G401.6 (cell line): ENCODE data around the gene RAB19.
"Not testable (repeated sequence)": the region's sequence is repeated elsewhere in the genome, so short reads cannot be mapped to it uniquely, and the experiment has no call there.

ENCODE experiments used
- FAIRE-seq: peaks from 2 replicates; lab custom pipeline; 2012; peaks lifted over from hg19 to GRCh38; lab: Jason Lieb, UNC

Gene RAB19

GRCh38 chr7:140453785-140454656 is 50.2 kb downstream of the RAB19 start:
- not testable (repeated sequence) for FAIRE-seq

DNA sequence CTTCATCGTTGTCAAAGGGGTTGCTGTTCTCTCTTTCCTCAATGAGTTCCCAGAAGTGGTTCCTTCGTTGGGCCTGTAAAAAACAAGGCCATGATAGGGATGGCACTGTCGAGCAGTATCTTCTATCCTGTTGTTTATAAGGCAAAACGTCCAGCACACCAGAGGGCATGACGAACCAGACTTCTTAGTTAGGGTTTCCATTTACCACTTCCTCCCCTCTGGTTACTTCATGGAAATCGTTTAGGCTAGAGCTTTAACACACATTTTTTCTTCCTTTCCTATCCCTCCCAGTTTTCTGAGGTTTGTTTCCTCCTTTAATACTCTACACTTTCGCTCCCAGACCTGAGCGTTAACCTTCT is 50.8 kb downstream of the RAB19 start:
- no peak for FAIRE-seq

DNA sequence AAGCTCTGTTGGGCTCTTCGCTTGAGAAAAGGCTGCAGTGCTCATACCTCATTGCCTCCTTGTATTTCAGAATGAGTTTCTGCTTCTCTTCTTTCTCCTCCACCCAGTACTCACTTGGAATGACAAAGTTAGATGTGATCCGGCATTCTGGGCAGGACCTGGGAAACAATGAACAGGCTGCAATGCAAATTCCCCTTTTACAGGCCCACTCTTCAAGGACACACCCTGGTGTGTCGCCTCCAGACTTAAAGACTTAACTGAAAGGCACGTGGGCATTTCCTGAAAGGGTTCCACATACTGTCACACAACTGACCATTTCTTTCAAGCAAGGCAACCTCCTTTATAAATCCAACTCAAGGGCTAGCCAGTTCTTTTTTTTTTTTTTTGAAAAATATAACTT is 51.9 kb downstream of the RAB19 start:
- no peak for FAIRE-seq

GRCh38 chr7:140456551-140457051 is 52.7 kb downstream of the RAB19 start:
- FAIRE-seq: no peak

- no peak for FAIRE-seq
Measured at GRCh38 chr7:140458201-140458600, 54.3 kb downstream of the RAB19 start.

DNA sequence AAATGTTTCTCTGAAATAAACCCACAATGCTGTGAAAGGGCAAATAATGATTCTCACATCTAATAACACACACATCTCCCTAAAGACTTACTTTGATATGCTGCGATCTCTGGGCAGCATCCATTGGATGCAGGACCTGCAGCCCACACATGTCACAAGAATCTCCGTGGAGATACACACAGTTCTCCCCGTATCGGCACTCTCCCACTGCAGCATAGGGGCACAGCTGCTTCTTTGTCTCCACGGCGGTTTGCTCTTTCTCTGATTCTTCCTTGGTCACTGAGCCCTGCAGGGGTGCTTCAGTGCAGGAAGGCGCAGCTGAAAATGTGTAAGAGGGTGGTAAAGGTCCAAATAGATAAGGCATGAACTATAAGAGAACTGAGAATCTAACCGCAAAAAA is 55.1 kb downstream of the RAB19 start:
- FAIRE-seq: no peak

DNA sequence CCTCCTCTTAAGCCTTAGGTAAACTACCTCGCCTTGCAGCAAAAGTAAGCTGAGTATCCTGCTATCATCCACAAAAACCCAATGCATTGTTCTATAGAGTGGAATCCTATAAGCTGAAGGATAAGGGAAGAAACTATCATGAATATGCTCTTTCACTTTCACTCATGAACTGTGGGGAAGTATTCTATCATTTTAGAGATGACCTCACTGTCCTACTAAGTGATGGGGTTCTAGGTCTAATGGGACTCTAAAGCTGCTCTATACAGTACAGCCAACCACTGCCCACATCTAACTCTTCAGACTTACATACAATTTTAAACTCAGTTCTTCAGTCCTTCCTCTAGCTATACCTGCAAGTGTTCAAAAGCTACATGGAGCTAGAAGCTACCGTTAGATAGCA is 59.3 kb downstream of the RAB19 start:
- no peak for FAIRE-seq

DNA sequence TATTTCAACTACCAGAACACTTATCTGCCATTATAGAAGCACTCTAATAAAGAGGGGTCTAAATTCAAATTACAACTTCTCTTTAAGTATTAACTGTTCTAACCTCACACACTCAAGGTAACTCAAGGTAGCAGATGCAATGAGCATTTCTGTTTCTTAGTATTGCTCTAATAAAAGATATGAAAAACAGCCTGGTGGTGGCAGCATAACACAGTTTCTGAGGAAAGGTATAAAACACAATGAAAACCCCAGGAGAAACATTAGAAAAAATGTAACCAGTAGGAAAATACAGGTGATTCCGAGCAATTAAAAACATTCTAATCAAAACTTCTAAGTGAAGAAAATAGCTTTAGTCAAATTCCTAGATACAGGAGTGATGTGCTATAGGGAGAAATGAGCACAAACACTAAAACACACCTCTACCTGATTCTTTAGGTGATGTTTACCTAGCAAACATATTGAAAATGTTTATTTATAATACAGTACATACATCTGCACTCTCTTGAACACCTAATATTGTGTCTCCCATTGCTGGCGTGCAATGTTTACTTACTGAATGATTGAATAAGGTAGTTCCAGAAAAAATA is 72.0 kb downstream of the RAB19 start:
- peak; percentile 92 for FAIRE-seq

DNA sequence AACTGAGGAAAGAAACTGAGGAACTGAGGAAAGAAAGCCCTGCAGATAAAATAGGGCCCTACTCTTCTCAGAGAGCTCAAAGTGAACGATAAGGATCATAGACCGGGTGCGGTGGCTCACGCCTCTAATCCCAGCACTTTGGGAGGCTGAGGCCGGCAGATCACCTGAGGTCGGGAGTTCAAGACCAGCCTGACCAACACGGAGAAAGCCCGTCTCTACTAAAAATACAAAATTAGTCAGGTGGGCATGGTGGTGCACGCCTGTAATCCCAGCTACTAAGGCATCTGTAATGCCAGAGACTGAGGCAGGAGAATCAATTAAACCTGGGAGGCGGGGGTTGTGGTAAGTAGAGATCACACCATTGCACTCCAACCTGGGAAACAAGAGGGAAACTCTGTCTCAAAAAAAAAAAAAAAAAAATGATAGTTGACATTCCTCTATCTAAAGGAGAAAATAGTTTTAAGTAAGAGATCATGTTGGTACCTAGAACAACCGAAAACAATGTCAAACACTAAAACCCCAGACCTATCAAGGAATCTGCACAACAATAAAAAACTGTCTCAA is 72.9 kb downstream of the RAB19 start:
- no peak for FAIRE-seq
